Hematopoietic multipotent progenitor cell treated with erythropoietin and hydrocortisone succinate and interleukin-3 and kit ligand, for 15 days (in vitro differentiated cells): ENCODE measurements around the gene FST.
A peak's percentile ranks its signal among the peaks of the same experiment; 100 is the strongest.

Experiments used
- DNase-seq: peaks from one replicate; pipeline ENCODE4 v3.0.0-alpha.2; 2015; ENCODE audit warnings: low spot score

The FST gene

DNA sequence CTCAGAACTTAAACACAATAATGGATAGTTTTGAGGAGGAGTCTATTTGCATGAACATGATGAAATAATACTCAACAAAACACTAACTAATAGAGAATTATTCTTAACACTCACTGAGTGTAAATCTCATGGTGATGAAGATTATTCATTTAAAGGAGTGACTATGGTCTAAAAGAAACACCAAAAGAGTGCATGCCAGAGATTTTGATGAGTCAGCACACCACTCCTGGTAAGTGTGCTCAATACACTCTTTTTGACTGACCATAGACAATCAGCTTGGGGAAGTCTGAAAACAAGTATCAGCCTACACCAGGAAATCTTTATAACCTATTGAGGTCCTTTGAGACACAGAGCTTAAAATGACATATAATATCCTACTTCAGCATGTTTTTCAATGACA is 6.8 kb upstream of the FST start:
- DNase-seq: no peak

DNA sequence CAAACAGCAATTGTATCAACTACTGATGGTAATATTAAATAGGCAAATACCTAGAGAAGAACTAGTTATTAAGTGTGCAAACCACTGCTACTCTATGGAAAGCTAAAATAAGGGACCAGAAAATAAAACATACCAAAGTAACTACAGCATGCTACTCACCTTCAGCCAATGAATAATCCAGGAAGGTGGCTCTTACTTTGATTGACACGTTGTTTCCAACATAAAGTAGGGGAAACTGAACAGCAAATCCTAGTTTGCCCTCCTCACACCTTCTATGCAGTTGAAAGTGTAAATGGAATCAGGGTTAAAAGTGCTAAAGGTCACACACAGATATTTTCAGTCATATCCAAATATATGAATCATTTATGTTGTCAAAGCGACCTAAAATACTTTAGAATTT is 5.1 kb upstream of the FST start:
- no peak for DNase-seq

DNA sequence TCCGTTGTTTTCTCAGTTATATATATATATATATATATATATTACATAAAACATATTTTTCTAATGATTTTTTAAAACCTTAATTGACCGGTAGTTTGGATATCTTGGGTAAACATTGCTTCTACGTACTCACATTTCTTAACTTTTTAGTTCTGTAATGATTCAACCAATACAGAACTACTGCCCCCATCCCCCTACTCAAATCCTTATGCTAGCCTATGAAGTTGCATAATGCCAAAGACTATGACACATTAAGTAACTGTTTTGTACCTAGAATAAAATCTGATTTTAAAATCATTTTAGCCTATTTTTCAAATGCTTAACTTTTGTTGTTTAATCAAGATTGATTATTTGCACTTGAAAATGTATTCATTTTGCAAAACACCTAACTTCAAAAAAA is 4.4 kb upstream of the FST start:
- DNase-seq: no peak

DNA sequence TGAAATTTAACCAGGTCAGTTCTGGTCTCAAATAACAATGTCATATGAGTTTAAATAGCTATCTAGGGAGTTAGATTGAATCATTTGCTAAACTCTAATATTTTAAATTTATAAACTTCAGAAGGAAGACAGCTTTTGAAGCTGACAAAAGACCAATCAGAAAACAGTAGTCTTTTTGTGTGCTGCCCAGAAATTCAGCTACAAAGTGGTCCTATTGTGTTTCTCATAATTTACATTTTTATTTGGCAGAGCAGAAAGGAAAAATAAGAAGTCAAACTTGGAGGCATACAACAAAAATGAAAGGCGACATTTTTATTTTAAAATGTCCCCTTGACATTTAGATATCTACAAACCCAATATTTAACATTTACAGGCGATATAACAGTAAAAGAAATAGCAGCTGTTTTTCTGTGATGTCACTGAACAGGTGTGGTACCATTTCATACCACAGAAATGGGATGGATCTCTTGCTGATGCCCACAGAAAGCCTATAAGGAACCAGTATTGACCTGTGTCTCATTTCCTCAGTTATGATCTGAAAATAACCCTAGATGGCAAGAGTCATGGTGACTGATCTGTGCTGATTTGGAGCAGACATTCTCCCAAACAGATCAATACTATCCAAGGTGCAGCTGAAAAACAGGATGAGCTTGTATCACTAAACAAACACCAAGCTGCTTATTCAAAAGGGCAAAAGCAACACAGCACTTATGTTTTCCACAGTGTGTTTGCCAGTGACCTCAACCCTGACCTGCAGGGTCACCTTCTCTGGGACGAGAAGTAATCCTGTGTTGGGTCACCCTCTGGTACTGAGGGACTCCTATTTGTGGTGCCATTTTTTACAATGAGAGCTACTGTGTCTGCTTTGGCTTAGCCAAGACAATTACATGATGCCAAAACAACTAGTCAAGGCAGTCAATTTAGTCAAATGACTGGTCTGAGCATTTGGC is 3.6 kb upstream of the FST start:
- DNase-seq: no peak

DNA sequence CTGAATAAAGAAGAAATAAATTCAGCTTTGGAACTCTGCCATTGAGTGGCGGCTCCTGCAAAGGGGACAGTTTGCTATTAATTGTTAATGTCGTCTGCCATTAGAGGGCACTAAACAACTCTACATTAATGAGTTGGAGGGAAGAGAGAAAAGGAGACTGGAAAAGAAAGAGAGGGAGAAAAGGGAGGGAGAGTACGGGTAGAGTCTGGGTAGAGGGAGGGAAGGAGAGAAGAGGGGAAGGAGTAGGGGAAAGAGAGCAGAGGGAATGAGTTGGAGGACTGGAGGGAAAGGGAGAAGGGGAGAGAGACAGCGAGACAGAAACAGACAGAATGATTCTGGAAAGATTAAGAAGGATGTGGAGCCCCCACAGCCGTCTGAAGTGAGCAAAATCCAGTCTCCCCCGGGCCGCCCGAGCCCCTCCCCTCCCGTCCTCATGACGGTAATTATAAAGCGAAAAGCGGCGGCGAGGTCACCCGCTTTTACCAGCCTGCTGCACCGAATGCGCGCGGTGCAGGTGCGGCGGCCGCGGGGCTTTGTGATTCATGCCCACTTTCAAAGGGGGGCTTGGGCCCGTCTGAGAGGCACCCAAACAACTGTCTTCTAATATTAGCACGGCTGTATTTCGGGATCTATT is 1.9 kb upstream of the FST start:
- DNase-seq: peak; percentile 40

DNA sequence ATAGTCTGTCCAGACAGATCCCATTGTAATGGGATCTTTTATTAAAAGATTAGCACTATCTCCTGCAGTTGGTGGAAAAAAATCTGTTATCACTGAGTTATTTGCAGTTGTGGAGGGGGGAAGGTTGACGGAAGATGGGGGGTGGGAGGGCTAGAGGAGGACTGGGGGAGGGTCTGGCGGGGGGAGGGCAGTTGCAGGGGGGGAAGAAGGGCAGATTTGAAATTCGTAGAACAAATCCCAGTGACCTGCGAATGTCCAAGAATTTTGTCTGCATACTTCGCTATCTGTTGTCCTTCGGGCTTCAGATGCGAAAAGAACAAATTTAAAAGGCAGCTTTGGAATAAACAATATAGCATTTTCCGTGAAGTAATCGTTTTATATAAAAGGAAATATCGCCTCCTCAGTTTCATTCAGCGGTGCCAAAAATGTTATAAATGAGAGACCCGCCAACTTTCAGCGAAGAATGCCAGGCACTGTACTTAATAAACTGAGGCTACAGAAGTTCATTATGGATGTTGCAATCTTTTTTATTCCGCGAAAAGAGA is 1.3 kb upstream of the FST start:
- no peak for DNase-seq

DNA sequence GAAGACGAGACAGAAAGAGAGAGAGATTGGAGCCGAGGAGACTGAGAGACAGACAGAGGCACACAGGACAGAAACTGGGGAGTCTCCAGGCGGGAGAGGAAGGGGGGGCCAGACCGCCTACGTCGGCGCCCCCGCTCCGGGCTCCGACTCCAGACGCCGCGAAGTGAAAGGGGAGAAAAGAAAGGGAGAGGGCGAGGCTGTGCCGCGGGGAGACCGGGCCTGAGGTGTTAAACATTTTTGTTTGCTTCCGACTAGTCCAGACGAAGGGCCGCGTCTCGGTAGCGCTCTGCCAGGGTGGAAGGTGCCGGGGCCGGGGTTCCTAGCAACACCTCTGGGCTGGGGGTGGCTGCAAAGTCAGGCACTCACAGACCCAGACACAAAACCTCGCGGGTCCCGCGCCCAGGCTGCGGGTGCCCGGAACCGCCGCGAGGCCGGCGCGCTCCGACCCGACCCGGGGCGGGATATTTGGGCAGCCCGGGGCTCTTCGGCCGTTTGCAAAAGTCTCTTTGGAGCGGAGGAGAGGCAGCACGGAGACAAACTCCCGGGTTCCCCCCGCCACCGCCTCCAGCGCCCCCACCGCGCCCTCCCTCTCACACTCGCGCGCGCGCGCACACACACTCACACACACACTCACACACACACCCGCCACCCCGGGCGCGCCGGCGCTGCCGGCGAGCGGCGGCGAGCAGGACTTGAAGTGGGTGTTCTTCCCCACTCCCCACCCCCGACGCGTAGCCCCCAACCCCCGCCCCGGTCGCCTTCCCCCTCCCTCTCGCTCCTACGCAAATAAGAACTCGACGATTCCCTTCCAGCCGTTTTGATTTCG is 626 bp upstream of the FST start:
- DNase-seq: no peak

DNA sequence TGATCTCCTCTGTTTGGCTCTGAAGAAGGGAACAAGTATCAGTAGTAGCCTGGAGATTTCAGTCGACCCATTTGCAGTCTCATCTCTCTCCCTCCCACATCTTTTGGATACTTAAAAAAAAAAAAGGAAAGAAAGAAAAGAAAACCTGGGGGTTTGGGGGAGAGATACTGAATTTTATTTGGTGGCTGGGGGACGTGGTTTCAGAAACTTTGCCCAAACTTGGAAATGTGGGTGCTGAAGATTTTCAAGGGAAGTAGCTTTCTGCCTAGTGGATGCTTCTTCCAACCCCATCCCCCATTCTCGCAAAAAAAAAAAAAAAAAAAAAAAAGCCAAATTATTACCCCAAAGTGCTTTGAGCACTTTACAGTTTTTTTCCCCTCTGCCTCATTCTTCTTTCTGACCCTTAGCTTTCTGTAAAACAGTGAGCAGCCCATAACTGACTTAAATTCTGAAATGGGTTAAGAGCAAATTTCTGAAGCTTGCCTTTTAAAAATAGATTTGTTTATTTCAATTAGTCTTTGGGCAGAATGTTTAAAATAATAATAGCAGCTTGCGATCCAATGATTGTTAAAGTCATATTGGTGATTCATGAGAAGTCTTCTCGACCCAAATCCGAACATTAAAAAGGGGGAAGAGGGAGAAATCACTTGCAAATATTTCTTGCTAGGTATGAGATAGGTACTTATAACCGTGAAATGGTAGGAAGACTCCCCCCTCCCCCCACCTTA is 894 bp downstream of the FST start:
- DNase-seq: peak; percentile 6

DNA sequence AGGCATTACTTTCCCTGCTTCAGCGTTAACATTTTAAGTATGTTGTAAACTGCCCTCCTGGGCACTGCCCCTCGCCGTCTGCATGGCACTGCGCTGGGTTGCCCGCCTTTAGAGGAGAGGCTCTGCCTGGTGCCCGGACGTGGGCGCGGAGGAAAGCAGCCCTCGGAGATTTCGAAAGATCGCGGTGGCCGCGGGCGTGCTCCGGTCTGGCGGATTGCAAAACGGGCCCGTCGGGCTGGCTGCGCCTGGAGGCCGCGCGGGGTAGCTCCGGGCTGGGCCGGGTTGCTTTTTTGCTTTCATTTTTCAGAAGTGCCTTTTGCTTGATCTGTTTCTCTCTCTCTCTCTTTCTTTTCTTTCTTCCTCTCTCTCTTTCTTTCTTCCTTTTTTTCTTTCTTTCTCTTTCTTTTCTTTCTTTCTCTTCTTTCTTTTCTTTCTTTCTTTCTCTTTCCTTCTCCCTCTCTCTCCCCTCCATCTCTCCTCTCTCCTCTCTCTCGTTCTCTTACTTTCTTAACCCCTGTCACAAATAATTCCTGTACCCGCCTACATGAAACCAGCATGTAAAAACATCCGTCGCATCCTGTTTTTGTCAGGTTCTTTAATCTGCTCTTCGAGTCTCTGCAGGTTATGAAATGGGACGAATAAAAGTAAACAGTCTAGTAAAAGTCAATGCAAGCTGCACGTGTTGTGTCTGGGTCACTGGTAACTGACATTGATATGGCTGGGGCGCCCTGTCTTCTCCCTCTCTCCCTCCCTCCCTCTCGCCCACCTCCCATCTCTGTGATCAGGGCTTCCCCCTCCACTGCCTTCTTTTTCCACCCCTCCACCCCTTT is 1.7 kb downstream of the FST start:
- DNase-seq: peak; percentile 43

DNA sequence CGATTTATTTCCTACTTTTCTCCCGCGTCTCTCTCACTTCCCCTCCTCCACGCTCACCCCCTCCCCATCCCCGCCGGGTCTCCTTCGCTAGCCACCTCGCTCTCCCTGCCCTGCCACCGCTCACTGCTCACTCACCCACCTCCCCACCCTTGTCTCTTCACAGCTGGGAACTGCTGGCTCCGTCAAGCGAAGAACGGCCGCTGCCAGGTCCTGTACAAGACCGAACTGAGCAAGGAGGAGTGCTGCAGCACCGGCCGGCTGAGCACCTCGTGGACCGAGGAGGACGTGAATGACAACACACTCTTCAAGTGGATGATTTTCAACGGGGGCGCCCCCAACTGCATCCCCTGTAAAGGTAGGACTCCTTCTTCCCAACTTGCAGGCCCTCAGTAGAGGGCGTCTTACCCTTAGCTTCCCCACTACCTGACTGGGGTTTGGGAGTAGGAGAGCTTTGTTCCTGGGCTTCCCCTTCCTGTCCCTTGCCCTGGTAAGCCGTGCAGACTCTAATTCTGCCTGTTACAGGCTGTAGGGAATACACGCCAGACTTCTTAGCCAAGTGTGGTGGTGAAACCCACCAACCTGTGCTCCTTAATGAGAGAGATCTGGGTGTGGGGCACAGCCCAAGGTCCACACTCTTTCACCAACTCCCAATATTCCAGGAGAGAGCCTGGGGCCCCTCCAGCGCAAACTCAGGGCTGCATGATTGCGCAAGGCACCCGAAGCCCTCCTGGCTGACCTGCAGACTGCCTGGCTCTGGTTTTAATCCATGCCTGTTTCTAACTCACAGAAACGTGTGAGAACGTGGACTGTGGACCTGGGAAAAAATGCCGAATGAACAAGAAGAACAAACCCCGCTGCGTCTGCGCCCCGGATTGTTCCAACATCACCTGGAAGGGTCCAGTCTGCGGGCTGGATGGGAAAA is 2.5 kb downstream of the FST start:
- no peak for DNase-seq

DNA sequence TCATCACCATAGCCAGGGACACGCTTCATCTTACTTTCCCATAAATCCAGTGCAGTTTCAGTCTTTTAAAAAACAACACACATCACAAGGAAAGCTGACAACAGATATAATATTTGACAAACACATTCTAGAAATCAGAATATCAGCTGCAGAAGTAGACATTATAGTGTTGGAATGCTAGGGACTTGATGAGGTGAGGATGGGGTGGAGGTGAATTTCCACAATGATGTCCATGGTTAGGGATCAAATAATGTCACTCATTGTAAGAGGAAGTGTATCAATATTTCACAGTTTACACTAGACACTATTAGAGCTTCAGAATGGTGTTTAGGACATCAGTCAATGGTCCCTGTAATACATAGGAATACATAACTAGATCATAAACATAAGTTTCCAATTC is 7.0 kb downstream of the FST start:
- no peak for DNase-seq

DNA sequence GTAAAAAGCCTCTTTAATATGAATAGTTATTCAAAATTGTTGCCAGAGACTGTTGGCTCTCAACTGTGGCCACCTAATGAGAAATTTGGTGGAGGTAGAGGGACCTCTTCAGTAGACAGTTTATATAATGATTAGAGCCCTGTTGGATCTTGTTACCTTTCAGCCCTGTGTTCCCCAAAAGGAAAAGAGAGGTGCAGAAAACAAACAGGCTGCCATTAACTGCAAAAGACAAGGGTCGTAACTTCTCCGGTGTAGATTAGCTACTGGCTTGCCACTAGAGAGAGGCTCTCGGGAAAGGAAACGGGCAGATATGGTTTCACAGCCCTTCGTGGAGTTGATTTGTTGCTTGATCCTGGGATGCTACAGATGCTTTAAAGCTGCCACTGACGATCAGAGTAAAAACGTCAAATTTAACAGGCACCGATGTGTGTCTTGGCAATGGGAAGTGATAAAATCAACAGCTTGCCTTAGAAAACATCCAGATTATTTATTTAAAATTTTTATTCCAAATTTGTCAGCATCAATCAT is 7.8 kb downstream of the FST start:
- DNase-seq: no peak

DNA sequence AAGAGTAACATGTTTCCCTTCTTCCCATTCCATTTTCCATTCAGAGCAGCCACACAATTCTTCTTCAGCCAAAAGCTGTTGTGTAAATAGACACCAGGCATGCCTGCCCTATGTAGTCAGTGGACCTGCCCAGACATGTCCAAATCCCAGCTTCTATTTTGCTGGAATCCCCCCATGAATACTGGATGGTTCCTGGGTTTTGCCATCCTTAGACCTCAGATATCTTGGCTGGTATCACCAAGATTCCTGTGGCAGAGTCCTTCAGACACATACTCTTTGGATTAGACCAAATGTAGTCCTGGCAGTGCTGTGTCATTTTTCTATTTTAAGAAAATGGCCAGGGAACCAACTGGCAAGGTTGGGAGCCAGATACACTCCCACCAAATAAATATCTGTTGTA is 10.3 kb downstream of the FST start:
- no peak for DNase-seq

DNA sequence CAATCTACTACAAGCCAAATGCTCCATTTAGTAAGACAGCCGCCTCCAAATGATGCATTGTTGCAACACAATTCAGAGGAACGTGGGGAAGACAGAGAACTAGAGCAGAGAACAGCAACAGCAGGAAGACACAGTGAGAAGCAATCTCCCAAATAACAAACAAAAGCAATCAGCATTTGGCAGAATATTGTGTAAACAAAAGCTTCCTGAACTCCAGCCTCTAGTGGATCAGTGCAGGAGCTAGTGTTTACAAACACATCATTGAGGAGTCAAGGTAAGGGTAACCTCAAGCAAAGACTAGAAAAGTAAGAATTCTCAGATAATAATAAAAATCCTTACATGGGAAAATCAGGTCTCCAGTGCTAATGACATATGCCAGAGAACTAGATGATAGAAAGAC is 20.6 kb downstream of the FST start:
- DNase-seq: no peak

DNA sequence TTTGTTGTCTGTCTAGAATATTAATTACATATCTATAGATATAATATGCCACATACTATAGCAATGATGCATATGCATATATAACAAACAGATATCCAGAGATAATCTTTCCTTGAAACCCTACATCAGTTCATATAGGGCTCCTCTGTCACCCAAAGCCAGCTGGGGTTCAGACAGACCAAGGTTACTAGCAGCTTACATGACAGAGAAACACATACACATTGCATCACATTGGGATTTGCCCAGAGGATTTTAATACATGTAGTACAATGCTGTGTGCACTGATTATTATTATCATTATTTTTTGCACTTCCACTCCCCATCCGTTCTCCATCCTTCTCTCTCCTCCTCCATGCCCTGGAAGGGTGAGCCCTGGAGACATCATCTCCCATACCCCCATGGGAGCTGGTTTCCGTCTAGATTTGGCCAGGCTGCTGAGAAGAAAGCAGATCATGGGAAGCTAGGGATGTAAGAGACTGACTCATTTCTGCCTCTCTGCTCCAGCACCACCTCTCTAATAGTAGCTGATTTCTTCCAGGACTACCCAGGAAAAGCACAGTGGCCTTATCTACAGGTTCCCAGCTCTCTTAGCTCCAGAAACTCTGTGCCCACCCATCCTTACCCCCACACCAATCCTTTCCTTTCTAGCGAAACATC is 23.3 kb downstream of the FST start:
- DNase-seq: no peak

DNA sequence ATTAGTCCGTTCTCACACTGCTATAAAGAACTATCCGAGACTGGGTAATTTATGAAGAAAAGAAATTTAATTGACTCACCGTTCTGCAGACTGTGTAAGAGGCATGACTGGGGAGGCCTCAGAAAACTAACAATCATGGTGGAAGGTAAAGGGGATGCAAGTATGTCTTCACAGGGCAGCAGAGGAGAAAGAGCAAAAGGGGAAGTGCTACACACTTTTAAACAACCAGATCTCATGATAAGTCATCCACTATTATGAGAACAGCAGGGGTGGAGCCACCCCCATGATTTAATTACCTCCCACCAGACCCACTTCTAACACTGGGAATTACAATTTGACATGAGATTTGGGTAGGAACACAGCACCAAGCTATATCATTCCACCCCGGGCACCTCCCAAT is 26.6 kb downstream of the FST start:
- DNase-seq: no peak

DNA sequence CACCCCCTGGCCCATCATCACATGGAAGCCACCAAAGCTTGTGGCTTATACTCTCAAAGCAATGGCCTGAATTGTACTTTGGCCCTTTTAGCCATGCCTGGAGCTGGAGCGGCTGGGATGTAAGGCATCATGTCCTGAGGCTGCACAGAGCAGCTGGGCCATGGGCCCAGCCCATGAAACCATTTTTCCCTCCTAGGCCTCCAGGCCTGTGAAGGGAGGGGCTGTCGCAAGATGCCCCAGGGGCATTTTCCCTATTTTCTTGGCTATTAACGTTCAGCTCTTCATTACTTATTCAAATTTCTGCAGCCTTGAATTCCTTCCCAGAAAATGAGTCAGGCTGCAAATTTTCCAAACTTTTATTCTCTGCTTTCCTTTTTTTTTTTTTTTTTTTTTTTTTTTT is 27.7 kb downstream of the FST start:
- no peak for DNase-seq

DNA sequence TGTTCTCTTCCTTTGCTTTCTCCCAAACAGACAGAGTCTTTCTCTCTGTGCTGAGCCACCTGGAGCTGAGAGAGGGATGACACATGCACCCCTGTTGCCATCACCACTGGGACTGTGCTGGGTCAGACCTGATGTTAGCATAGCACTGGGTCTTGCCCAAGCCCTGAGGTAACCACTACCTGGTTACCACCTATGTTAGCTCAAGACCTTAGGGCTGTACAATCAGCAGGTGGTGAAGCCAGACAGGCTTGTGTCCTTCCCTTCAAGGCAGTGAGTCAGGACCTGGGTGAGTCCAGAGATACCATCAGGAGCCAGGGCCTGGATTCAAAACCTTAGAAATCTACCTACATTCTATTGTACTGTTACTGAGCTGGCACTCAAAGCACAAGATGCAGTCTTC is 32.1 kb downstream of the FST start:
- no peak for DNase-seq

DNA sequence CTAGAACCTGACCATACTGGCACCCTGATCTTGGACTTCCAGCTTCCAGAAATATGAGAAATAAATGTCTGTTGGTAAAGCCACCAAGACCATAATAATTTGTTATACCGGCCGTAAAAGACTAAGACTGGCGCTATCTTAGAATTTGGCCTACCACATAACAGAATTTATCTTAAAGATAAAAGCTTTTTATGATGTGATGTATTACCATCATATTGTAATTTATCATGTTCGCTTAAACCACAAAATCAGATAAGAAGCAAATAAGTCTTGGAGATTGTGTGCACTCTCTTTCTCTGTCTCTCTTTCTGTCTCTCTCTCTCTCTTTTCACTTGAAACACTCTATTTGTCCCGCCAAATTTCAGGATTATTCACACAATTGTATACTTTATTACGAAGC is 35.6 kb downstream of the FST start:
- DNase-seq: no peak
